PC-3 (cell line): ENCODE data around the gene DERL3.
A peak's percentile ranks its signal among the peaks of the same experiment; 100 is the strongest.

Source experiments
- CTCF ChIP-seq: fragments of 300-600 bp; sonication (generic); conservative IDR thresholded peaks from 2 replicates; pipeline ENCODE4 v1.5.1; 2017; ENCODE audit warnings: antibody characterized with exemption, low read depth, mild to moderate bottlenecking, low read length
- EZH2 ChIP-seq: fragments of 300-600 bp; sonication (generic); IDR thresholded peaks from one replicate; pipeline ENCODE4 v1.6.1; 2017; ENCODE audit warnings: antibody characterized with exemption, mild to moderate bottlenecking, low read length; ENCODE audit not compliant: unreplicated experiment

GRCh38 chr22:23849009-23850006 is 10.5 kb upstream of the DERL3 start:
- peak; percentile 83 for TF ChIP-seq CTCF
- no peak for TF ChIP-seq EZH2
